Fibroblast of the aortic adventitia (primary cell): ENCODE measurements around the gene CALR3. TPM values are rescaled to one million over a fixed set of nuclear protein-coding genes. Genes with fewer than 3 reads are reported as not detected.
"Not testable (repeated sequence)": the region's sequence is repeated elsewhere in the genome, so short reads cannot be mapped to it uniquely, and the experiment has no call there.

Source experiments
- DNase-seq: peaks from one replicate; pipeline ENCODE4 v3.0.0-alpha.2; 2010; ENCODE audit warnings: low read depth
- H3K4me3 ChIP-seq: 2 replicates; pipeline ENCODE4 v1.5.1; 2011; ENCODE audit warnings: low read depth, mild to moderate bottlenecking, control low read depth, low read length, moderate library complexity
- CTCF ChIP-seq: IDR thresholded peaks from 2 replicates; pipeline ENCODE4 v1.5.1; 2011; ENCODE audit warnings: mild to moderate bottlenecking, low read length, control low read depth, inconsistent platforms; ENCODE audit not compliant: insufficient read depth
- total RNA-seq: library from RNA; depleted of rRNA; stranded (reverse); fragments of >200 nt; gene quantifications from 2 replicates; pipeline ENCODE4 v1.2.3, GENCODE V29; 2012; ENCODE audit warnings: low replicate concordance

The CALR3 gene
- total RNA-seq, 1 donor = not detected

GRCh38 chr19:16509141-16510061 is 13.4 kb upstream of the CALR3 start:
- DNase-seq = no peak
- TF ChIP-seq CTCF = no peak
- no peak overlapping the region for H3K4me3 ChIP-seq

DNA sequence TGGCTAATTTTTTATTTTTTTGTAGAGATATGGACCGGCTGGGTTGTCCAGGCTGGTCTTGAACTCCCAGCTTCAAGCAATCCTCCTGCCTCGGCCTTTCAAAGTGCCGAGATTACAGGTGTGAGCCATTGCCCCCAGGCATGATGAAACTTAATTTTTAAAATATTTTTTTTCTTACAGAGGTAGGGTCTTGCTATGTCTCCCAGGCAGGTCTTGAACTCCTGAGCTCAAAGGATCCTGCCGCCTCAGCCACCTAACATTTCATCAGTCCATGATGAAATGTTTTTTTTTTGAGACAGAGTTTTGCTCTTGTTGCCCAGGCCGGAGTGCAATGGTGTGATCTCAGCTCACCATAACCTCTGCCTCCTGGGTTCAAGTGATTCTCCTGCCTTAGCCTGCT is 12.6 kb upstream of the CALR3 start:
- H3K4me3 ChIP-seq = no peak overlapping the region
- no peak for TF ChIP-seq CTCF
- DNase-seq = no peak

GRCh38 chr19:16506961-16507360 is 11.0 kb upstream of the CALR3 start:
- H3K4me3 ChIP-seq = no peak overlapping the region
- TF ChIP-seq CTCF = no peak
- no peak for DNase-seq

DNA sequence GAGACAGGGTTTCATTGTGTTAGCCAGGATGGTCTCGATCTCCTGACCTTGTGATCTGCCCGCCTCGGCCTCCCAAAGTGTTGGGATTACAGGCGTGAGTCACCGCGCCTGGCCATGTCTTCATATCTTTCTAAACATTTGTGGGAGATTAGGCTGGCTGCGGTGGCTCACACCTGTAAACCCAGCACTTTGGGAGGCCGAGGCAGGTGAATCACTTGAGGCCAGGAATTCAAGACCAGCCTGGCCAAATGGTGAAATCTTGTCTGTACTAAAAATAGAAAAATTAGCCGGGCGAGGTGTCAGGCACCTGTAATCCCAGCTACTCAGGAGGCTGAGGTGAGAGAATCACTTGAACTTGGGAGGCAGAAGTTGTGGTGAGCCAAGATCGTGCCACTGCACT is 10.2 kb upstream of the CALR3 start:
- not testable (repeated sequence) for H3K4me3 ChIP-seq, DNase-seq

- no peak for TF ChIP-seq CTCF
- no peak overlapping the region for H3K4me3 ChIP-seq
- no peak for DNase-seq
Observed at GRCh38 chr19:16504271-16504670, 8.3 kb upstream of the CALR3 start.

GRCh38 chr19:16497837-16498236 is 1.9 kb upstream of the CALR3 start:
- no peak overlapping the region for H3K4me3 ChIP-seq
- no peak for TF ChIP-seq CTCF
- DNase-seq = no peak

- DNase-seq = peak; percentile 9
- peak overlapping the region; percentile 95 for H3K4me3 ChIP-seq
- TF ChIP-seq CTCF = no peak
Observed at GRCh38 chr19:16497042-16497441, 1.1 kb upstream of the CALR3 start.
